Smooth muscle cell (in vitro differentiated cells): Measurements from ENCODE around the gene COQ8A. TPM values are rescaled to one million over a fixed set of nuclear protein-coding genes. Genes with fewer than 3 reads are reported as not detected.

ENCODE experiments used
- DNase-seq: peaks from one replicate; lab custom pipeline; 2025; ENCODE audit not compliant: unreplicated experiment; lab: John Stamatoyannopoulos, UW
- H2AFZ ChIP-seq: fragments of 200-600 bp; sonication (generic); 2 replicates; pipeline ENCODE4 v1.6.0; 2016; ENCODE audit warnings: antibody characterized with exemption, low read depth, mild to moderate bottlenecking
- H3F3A ChIP-seq: fragments of 200-600 bp; sonication (generic); 2 replicates; pipeline ENCODE4 v1.6.0; 2017; ENCODE audit warnings: antibody characterized with exemption, low read depth
- H3K27ac ChIP-seq: fragments of 200-600 bp; sonication (generic); 2 replicates; pipeline ENCODE4 v1.5.1; 2016; ENCODE audit warnings: low read depth, mild to moderate bottlenecking
- H3K27me3 ChIP-seq: fragments of 200-600 bp; sonication (generic); 2 replicates; pipeline ENCODE4 v1.6.1; 2016; ENCODE audit warnings: low read depth, mild to moderate bottlenecking
- H3K36me3 ChIP-seq: fragments of 200-600 bp; sonication (generic); 2 replicates; pipeline ENCODE4 v1.5.1; 2016; ENCODE audit warnings: low read depth
- H3K4me1 ChIP-seq: fragments of 200-600 bp; sonication (generic); 2 replicates; pipeline ENCODE4 v1.5.1; 2016; ENCODE audit warnings: low read depth
- H3K4me2 ChIP-seq: fragments of 200-600 bp; sonication (generic); 2 replicates; pipeline ENCODE4 v1.6.0; 2016; ENCODE audit warnings: mild to moderate bottlenecking
- H3K4me3 ChIP-seq: fragments of 200-600 bp; sonication (generic); 2 replicates; pipeline ENCODE4 v1.5.1; 2016; ENCODE audit warnings: mild to moderate bottlenecking
- H3K79me2 ChIP-seq: fragments of 200-600 bp; sonication (generic); 2 replicates; pipeline ENCODE4 v1.6.0; 2016; ENCODE audit warnings: low read depth, mild to moderate bottlenecking
- H3K9ac ChIP-seq: fragments of 200-600 bp; sonication (generic); 2 replicates; pipeline ENCODE4 v1.6.0; 2016; ENCODE audit warnings: low read depth
- H3K9me3 ChIP-seq: fragments of 200-600 bp; sonication (generic); replicated peaks from 2 replicates; pipeline ENCODE4 v1.5.1; 2016; ENCODE audit warnings: low read depth
- H4K20me1 ChIP-seq: fragments of 200-600 bp; sonication (generic); 2 replicates; pipeline ENCODE4 v1.6.0; 2016; ENCODE audit warnings: low read depth
- CTCF ChIP-seq: fragments of 200-600 bp; sonication (generic); IDR thresholded peaks from 2 replicates; pipeline ENCODE4 v1.5.1; 2017; ENCODE audit warnings: borderline replicate concordance, mild to moderate bottlenecking, antibody characterized with exemption; ENCODE audit not compliant: insufficient read depth, poor library complexity, severe bottlenecking
- WGBS: methylation state at CpG from one replicate; pipeline ENCODE4 v1.1.7; 2016; ENCODE audit warnings: low lambda C conversion rate; 5-methylcytosine and 5-hydroxymethylcytosine counted together
- polyA plus RNA-seq: library from polyadenylated mRNA; unstranded; fragments of >200 nt; fragmentation: Nextera tagmentation; extraction: Ambion mirVana; gene quantifications from 2 replicates; pipeline ENCODE4 v1.2.1, GENCODE V29; 2016
- total RNA-seq: library from RNA; depleted of rRNA; stranded (reverse); fragments of >200 nt; gene quantifications from 2 replicates; pipeline ENCODE4 v1.2.3, GENCODE V29; 2014

Gene COQ8A
- total and polyA plus RNA-seq, 2 experiments from 2014 or later, result 3.1 to 3.4 TPM

- Histone ChIP-seq H3K4me1 (no peaks in the 10 kb centered on the region), H3K79me2 (no peaks in the 10 kb centered on the region), H4K20me1 (no peaks in the 10 kb centered on the region), H2AFZ (no peak overlapping the region), H3K9ac (no peak overlapping the region), H3K27me3 (no peaks in the 10 kb centered on the region), H3K9me3 (no peaks in the 10 kb centered on the region), H3K4me2 (no peak overlapping the region), H3K27ac (no peak overlapping the region), H3K4me3 (no peak overlapping the region), H3K36me3 (peaks cover 8% of the 10 kb centered on the region), H3F3A (no peaks in the 10 kb centered on the region)
- TF ChIP-seq CTCF, result no peak
- no peak for DNase-seq
Observed at GRCh38 chr1:227009937-227010336, 69.8 kb downstream of the COQ8A start.

- 95% methylated on average over 5 of the region's 5 CpGs for WGBS
Observed at GRCh38 chr1:227010645-227011044, 70.6 kb downstream of the COQ8A start.

GRCh38 chr1:227016990-227017389, 76.9 kb downstream of the COQ8A start:
- Histone ChIP-seq H3K4me3 (no peak overlapping the region), H3K27ac (no peak overlapping the region), H4K20me1 (no peaks in the 10 kb centered on the region), H3F3A (no peaks in the 10 kb centered on the region), H3K4me2 (no peak overlapping the region), H3K4me1 (no peaks in the 10 kb centered on the region), H3K9me3 (no peaks in the 10 kb centered on the region), H2AFZ (no peak overlapping the region), H3K9ac (no peak overlapping the region), H3K27me3 (no peaks in the 10 kb centered on the region), H3K36me3 (peaks cover 16% of the 10 kb centered on the region), H3K79me2 (no peaks in the 10 kb centered on the region)
- 97% methylated on average over 3 of the region's 3 CpGs for WGBS
- TF ChIP-seq CTCF, result no peak
- DNase-seq, result no peak

More at GRCh38 chr1:227010645-227011044, 70.6 kb downstream of the COQ8A start:
- Histone ChIP-seq H3K27me3 (no peaks in the 10 kb centered on the region), H3F3A (no peaks in the 10 kb centered on the region), H3K4me1 (no peaks in the 10 kb centered on the region), H3K79me2 (no peaks in the 10 kb centered on the region), H3K4me3 (no peak overlapping the region), H2AFZ (no peak overlapping the region), H3K9ac (no peak overlapping the region), H4K20me1 (no peaks in the 10 kb centered on the region), H3K4me2 (no peak overlapping the region), H3K36me3 (peaks cover 8% of the 10 kb centered on the region), H3K9me3 (no peaks in the 10 kb centered on the region), H3K27ac (no peak overlapping the region)
- no peak for DNase-seq
- TF ChIP-seq CTCF, result no peak

- H3F3A ChIP-seq, result no peaks in the 10 kb centered on the region
- no peaks in the 10 kb centered on the region for H3K79me2 ChIP-seq
- H3K9ac ChIP-seq, result no peak overlapping the region
- H3K9me3 ChIP-seq, result no peaks in the 10 kb centered on the region
- no peaks in the 10 kb centered on the region for H3K4me1 ChIP-seq
- no peak overlapping the region for H3K4me2 ChIP-seq
- H3K36me3 ChIP-seq, result peaks cover 12% of the 10 kb centered on the region
- no peak for TF ChIP-seq CTCF
- no peak overlapping the region for H2AFZ ChIP-seq
- no peak for DNase-seq
- H4K20me1 ChIP-seq, result no peaks in the 10 kb centered on the region
- 91% methylated on average over 3 of the region's 3 CpGs for WGBS
- H3K27me3 ChIP-seq, result no peaks in the 10 kb centered on the region
- H3K27ac ChIP-seq, result no peak overlapping the region
- no peak overlapping the region for H3K4me3 ChIP-seq
Observed at GRCh38 chr1:227032396-227032795, 92.3 kb downstream of the COQ8A start.
